NCI-H1436 (cell line): ENCODE measurements around the gene THRSP.
"Not testable (repeated sequence)": the region's sequence is repeated elsewhere in the genome, so short reads cannot be mapped to it uniquely, and the experiment has no call there.

ENCODE experiments used
- DNase-seq: peaks from one replicate; lab custom pipeline; 2025; lab: John Stamatoyannopoulos, UW

THRSP gene

DNA sequence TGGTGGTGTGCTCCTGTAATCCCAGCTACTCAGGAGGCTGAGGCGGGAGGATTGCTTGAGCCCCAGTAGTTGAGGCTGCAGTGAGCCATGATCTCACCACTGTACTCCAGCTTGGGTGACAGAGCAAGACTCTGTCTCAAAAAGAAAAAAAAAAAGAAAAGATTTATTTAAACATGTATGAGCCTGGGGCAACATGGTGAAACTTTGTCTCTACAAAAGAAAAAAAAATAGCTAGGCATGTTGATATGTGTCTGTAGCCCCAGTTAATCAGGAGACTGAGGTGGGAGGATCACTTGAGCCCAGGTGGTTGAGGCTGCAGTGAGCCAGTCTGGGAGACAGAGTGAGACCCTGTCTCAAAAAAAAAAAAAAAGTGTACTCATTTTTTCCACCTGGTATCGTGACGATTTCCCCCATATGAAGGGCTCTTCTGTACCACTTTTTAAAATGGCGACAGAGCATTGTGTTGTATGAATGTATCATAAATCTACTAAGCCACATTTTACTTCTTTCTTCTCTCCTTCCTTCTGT, 24.2 kb upstream of the THRSP start:
- no peak for DNase-seq

DNA sequence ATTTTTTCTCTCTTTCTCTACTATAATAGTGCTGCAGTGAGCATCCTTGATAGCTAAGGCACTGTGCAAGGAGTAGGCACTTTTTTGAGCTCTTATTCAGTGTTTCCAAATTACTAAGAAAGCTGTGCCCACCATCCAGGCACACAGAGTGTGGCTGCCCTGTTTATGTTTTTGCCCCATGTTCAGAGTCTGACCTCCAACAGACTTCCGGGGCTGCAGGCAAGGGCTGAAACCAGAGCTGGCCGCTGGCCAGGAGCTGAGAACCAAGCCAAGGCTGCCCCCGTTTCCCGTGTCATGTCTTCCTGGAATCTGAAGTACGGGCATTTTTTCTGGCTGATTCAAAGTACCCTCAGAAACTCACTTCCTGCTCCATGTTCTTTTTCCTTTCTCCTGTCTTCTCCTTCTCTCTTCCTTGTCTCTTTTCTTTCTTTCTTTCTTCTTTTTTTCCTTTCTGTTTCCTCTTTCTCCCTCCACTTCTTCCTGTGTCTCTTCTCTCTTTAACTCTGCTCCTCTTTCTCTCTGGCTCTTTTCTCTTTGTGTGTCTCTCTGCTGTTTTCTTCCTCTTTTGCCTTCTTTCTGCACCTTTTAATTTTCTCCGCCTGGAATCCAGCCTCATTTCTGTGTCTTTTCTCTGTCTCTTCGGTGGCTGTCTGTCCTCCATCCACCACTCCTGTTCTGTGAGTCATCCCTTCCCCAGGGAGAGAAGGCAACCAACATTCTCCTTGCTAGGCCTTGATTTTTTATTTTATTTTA, 23.6 kb upstream of the THRSP start:
- no peak for DNase-seq

DNA sequence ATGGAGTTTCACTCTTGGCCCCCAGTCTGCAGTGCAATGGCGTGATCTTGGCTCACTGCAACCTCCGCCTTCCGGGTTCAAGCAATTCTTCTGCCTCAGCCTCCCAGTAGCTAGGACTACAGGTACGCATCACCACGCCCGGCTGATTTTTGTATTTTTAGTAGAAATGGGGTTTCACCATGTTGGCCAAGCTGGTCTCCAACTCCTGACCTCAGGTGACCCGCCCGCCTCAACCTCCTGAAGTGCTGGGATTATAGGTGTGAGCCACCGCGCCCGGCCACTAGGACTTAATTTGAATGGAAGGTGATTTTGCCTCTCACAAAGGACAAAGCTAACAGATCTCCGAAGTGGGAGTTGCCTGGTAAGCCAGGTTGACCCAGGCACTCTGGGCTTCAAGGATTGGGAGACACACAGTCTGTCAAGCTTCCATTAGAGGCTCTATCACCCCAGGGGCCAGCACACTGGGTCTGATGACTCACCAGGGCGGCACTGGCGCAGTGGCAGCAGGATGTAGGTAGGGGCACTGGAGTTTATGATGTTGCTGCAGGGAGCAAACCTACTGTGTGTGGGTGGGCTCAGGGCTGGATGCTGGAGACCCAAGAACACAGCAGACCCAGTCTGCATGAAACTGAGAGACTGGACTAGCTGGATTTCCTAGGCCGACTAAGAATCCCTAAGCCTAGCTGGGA, 22.8 kb upstream of the THRSP start:
- no peak for DNase-seq

DNA sequence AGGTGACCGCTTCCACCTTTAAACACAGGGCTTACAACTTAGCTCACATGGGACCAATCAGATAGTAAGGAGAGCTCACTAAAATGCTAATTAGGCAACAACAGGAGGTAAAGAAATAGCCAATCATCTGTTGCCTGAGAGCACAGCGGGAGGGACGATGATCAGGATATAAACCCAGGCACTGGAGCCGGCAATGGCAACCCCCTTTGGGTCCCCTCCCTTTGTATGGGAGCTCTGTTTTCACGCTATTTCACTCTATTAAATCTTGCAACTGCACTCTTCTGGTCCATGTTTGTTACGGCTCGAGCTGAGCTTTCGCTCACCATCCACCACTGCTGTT, 22.3 kb upstream of the THRSP start:
- not testable (repeated sequence) for DNase-seq

DNA sequence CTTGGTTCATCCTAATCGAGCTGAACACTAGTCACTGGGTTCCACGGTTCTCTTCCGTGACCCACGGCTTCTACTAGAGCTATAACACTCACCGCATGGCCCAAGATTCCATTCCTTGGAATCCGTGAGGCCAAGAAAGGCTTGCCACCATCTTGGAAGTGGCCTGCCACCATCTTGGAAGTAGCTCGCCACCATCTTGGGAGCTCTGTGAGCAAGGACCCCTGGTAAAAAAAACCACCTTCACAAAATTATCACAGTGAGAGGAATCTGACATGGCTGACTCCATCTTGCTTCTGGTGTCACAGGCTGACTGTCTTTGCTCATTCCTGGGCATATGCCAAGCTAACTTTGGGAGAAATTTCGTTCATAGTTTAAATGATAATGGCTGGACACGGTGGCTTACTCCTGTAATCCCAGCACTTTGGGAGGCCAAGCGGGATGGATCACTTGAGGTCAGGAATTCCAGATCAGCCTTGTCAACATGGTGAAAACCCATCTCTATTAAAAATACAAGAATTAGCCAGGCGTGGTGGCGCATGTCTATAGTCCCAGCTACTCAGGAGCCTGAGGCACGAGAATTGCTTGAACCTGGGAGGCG, 21.7 kb upstream of the THRSP start:
- no peak for DNase-seq

DNA sequence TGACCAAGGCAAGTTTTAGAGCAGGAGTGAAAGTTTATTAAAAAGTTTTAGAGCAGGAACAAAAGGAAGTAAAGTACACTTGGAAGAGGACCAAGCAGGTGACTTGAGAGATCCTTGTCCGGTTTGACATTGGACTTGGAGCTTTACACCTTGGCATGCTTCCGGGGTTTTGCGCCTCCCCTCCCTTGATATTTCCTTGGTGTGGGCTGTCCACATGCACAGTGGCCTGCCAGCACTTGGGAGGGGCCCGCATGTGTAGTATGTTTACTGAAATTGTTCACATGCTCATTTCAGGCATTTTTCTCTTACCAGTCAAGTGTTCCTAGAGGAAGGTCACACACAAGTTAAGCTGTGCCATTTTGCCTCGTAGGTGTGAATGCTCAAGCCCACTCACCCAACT, 19.0 kb upstream of the THRSP start:
- DNase-seq, result no peak

DNA sequence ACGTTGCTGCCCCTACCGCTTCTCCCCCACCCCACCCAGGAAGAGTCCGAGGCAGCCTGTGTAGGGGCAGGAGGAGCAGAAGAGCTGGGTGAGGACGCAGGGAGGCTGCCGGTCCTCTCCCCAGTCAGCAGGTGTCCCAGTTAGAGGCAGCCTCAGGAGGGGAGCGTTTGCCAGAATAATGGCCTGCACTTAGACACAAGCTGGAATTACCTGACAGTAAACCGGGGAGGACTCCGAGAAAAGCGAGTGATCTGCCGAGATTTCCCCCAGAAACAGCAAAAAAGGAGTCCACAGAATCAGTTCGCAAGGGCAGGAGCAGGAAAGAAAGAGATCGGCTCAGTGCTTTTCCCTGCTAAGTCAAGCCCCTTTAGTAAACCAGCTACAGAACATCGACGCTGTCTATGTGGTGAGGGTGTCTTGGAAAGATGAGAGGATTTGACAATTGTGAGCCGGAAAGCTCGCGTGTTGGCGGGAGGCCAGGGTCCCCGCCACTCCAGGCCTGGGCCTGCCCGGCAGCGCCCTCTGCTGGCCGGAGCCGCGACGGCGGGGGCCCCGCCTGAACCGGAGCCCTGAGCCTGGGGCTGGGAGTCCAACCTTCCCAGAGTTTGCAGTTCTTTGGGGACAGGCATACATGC, 17.7 kb upstream of the THRSP start:
- DNase-seq, result peak; percentile 64

DNA sequence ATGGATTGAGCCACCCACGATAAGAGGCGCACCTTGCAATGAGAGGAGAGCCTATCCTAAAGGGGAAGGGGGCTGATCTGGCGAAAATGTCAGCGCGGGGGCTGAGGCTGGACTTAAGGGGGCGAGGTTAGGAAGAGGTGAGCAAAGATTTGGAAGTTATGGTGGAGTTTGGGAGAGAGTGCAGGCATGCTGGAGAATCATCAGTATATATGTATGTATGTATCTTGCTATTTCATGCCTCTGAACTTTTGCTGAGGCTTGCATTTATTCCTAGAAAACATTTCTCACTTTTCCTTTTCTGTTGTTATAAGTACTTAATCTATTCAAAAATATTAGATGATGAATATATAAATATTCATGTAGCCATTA, 17.2 kb upstream of the THRSP start:
- DNase-seq, result no peak

DNA sequence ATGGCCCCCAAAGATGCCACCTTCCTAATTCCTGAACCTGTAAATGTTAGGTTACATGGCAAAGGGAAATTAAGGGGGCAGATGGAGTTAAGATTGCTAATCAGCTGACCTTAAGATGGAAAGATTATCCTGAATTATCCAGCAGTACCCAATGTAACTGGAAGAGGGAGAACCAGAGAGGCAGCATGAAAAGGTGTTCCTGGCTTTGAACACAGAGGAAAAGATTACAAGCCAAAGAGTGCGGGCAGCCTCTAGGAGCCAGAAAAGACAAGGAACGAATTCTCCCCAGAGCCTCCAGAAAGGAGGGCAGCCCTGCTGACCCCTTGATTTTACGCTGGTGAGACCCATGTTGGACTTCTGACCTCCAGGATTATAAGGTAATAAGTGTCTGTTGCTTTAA, 15.1 kb upstream of the THRSP start:
- no peak for DNase-seq

DNA sequence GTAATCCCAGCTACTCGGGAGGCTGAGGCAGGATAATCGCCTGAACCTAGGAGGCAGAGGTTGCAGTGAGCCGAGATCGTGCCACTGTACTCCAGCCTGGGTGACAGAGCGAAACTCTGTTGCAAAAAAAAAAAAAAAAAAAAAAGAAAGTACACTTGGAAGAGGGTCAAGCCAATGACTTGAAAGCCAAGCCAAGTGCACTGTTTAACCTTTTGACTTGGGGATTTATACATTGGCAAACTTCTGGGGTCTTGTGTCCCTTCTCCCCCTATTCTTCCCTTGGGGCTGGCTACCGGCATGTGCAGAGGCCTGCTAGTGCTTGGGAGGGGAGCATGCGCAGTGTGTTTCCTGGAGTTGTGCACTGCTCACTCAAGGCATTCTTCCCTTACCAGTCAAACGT, 14.3 kb upstream of the THRSP start:
- DNase-seq, result no peak

DNA sequence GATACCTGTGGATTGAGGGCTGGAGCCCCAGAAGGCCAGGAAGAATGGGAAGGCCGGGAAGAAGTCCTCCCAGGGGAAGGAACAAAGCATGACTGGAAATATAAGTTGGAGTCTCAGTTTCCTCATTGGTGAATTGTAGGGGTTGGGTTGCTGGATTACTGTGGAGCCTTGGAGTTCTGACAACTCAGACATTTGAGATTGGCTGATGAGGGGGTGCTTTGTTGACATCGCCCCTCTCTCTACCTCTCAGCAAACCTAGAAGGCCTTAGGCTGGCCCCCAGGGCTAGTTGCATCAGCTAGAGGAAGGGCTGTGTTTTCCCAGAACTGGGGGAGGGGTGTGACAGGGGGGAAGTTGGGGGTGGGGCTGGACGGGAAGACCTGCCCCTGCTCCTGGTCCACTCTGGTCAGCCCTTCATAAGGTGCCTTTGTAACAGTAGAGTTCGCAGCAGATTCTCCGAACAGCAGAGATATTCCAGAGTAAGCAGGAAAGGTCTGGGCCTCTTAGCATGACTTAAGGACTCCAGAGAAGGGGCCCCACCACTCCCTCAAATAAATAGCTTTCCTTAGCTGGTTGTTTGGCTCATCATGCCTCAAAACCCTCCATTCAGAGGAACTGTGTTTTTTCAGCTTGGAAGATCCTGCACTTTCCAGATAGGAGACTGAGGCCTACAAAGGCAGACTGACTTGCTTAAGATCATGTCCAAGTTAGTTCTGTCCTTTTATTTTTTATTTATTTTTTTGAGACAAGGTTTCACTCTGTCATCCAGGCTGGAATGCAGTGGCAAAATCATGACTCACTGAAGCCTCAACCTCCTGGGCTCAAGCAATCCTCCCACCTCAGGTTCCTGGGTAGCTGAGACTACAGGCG, 12.5 kb upstream of the THRSP start:
- no peak for DNase-seq

DNA sequence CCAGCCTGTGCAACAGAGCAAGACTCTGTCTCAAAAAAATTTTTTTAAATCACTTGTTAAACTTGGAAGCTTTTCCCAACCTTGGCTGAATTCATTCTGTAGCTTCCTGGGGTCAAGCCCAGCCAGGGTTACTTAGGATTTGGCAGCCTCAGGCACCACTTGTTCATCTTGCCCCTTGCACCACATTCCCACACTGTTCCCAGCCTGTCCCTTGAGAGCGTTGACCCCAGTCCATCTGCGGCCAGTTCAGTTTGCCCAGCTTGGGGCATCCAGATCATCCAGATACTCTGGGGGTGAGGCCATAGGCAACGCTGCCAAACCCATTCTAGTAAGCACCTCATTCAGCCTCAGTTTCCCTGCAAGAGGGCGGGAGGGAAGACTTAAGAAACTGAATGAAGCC, 8.7 kb upstream of the THRSP start:
- no peak for DNase-seq

DNA sequence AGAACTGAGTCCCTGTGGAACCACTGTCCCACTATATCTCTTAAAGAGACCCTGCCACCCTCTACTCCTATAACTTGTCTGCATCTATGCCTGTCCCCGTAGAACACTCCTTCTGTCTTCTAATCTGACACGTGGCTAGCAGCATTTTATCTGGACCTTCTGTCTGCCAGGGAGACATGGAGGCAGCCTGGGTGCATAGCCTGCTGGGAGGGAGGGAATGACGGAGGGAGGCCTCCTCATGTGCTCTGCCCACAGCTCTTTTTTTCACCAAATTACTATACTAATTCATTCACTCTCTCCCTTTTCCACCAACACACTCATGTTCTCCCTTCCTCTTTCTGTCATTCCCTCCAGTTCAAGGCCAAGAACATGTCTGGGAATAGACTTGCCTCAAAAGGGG, 7.6 kb upstream of the THRSP start:
- no peak for DNase-seq

DNA sequence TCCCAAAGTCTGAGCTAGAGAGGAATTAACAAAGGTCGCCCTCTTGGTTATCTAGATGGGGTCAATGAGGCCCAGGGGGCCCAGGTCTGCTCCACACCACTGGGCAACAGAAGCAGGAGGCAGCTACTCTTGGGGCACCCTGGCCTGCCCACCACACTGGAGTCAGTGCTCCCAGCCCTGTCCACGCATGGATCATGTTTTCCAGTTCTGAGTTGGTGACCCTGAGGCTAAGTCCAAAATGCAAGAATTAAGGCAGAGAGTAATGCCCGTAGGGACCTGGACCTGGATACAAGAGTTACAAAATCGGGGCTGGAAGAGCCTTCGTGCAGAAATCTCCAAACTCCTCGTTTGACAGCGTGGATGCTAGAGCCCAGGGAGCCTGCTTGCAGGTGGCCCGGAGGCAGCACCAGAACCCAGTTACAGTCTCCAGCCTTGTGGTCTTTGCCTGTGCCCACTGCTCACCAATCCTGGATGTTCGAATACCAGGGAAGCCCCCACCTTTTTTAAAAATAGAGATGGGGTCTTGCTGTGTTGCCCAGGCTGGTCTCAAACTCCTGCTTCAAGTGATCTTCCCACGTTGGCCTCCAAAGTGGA, 6.1 kb upstream of the THRSP start:
- no peak for DNase-seq

DNA sequence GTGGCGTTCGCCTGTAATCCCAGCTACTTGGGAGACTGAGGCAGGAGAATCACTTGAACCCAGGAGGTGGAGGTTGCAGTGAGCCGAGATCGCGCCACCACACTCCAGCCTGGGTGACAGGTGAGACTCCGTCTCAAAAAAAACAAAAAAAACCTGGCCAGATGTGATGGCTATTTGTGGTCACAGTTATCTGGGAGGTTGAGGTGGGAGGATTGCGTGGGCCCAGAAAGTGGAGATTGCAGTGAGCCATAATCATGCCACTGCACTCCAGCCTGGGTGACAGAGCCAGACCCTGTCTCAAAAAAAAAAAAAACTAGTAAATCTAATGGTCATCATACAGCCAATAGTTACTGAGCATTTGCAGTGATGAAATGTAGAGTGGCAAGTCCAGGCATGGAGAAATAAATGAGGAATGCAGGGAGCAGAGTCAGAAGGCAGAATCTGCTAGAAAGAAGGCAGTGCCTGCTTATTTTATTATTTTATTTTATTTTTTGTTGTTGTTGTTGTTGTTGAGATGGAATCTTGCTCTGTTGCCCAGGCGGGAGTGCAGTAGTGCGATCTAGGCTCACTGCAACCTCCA, 3.8 kb upstream of the THRSP start:
- not testable (repeated sequence) for DNase-seq

DNA sequence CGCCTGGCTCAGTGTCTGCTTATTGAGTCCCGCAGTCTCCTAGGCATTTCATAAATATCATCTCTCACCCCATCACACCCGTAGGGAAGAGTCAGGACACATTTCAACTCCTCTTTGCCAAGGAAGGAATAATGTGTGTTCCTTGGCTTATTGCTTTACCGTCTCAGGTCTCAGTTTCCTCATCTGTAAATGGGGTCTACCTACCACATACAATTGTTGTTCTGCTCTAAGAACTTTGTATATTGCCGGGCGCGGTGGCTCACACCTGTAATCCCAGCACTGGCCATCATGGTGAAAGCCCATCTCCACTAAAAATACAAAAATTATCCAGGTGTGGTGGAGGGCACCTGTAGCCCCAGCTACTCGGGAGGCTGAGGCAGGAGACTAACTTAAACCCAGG, 3.1 kb upstream of the THRSP start:
- DNase-seq, result no peak

DNA sequence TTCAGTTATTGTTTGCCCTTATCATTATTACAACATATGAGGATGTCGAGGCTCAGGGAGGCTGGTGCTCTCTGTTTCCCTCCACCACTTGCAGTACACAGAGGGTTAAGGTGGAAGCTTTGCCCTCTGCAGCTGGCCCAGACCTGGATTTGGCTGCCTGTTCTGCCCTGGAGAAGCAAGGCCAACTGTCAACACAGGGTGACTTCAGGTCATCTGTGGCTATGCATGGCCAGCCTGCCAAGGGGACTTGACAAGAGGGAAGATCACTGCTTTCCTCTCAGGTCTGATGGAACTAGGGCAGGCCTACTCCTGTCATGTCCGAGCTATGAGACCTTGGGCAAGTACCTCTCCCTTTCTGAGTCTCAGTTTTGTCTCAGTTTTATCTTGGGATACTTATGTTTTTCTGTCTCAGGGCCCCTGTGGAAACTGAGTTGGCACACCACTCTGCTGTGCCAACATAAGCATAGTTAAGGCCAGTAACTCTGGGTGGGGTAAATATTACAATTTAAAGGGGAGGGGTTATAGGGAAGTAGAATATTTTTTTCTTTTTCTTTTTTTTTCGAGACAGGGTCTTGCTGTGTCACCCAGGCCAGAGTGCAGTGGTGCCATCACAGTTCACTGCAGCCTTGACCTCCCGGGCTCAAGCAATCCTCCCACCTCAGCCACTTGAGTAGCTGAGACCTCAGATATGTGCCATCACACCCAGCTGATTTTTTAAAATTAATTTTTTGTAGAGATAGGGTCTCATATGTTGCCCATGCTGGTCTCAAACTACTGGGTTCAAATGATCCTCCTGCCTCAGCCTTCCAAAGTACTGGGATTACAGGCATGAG, 2.4 kb upstream of the THRSP start:
- no peak for DNase-seq

DNA sequence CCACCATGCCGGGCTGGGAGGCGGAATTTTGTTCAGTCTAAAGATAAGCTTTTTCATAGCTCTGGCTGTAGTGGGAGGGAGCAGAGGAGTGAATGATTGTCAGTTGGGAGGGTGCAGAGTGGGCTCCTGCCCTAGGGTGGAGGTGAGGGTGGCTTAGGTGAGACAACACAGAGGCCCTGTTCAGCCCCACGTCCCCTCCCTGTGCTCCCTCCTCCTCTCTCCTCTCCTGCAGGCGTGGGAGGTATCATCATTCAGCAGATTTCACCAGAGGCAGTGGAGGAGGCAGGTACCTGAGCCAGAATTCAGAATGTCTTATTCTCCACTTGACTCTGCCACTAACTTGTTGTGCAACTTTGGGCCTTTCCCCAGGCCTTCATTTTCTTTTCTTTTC, 1.7 kb upstream of the THRSP start:
- DNase-seq, result no peak

DNA sequence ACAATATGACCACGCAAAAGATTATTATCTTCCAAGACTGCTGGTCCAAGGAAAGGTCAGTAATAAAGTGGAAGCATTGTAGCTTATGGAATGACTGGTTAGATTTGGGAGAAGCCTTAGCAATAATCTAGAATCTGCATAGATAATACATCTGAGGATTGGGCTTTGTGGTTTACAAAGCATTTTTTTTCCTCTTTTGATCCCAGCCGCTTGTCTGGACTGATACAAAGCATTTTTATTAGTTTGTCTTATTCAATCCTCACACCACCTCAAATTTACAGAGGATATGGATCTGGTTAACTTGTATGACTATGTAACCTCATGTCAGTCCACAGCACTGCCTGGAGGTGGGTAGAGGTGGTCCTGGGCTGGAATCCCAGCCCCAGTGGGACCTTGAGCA, 990 bp upstream of the THRSP start:
- DNase-seq, result no peak

DNA sequence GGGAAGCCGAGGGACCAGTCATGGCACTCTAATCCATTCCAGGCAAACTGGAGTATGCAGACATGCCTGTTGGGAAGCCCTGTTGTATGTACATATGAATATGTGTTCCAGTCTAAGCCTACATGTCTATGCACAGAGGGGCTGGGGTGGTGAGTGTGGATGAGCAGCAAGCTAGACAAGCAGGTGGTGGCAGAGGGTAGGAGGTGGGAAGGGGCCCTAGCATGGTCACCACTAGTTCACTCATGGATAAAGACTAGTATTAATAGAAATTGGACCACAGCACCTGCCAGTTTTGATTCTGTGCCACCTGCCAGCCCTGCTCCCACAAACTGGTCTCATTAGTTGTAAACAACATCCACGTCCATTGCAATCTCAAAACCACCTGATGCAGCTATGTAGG, 1.5 kb downstream of the THRSP start:
- DNase-seq, result no peak
